Activated CD4-positive, alpha-beta T cell treated with anti-CD3 and anti-CD28 coated beads, Interleukin-2, Interleukin-4, amounts not matched to agents 100 ng/mL and 50 ng/mL, durations not matched to agents 16 hours and 8 hours (primary cell): ENCODE results near the gene PRODH2.
"Not testable (repeated sequence)": the region's sequence is repeated elsewhere in the genome, so short reads cannot be mapped to it uniquely, and the experiment has no call there.

Experiments
- DNase-seq: peaks from one replicate; pipeline ENCODE4 v3.0.0-alpha.2; 2020; ENCODE audit warnings: low spot score

Gene PRODH2

DNA sequence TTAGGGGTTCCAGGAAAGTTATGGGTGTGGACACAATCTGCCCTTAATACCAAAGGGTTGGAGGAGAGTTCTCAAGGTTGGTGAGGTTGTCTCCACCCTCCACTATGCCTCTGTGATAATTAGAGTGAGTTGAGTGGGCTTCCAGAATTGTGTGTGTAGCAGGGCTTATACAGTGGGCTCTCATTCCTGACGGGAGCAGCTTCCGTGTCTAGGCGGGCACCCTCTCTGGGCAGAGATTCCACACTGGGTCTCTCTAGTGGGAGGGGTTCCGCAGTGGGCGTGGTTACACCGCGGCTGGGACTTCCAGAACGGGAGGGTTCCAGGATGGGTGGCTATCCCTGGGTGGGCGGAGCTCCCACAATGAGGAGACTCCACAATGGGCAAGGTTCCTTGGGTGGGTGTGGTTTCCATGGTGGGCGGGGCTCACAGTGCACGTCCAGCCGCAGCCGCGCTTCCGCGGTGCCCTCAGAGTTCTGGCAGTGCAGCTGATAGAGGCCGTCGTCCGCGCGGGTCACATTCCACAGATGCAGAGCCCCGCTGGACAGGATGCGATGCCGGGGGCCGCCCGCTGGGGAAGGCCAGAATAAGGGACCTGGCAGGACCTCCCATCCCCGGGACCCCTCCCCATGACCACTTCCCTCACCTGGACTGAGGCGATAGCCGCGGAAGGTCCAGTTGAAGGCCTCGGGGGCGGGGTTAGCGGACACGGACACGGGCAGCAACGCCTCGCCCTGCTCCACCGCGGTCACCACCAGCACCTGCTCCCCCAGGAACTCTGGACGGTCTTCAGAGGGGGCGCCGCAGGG is 31.2 kb upstream of the PRODH2 start:
- DNase-seq, result no peak

DNA sequence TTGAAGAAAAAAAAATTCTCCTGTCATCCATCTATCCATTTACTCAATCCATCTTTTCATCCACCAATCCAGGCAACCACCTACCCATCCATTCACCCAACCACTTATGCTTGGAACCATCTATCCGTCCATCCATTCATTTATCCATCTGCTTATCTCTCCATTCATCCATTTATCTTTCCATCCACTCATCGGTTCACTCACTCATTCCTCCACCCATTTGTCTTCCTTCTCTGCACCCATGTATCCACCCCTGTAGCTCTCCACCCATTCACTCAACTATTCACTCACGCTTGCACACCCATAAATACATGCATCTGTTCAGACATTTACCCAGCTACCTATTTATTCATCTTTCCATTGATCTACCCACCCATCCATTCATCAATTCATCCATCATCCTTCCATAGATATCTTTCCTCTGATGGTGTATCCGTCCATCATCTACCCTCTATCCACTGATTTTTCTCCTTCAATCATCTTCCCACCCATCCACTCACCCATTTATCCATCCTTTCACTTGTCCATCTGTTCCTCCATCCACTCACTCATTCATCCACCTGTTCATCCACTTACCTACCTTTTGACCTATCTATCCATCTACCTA is 30.1 kb upstream of the PRODH2 start:
- DNase-seq, result no peak

DNA sequence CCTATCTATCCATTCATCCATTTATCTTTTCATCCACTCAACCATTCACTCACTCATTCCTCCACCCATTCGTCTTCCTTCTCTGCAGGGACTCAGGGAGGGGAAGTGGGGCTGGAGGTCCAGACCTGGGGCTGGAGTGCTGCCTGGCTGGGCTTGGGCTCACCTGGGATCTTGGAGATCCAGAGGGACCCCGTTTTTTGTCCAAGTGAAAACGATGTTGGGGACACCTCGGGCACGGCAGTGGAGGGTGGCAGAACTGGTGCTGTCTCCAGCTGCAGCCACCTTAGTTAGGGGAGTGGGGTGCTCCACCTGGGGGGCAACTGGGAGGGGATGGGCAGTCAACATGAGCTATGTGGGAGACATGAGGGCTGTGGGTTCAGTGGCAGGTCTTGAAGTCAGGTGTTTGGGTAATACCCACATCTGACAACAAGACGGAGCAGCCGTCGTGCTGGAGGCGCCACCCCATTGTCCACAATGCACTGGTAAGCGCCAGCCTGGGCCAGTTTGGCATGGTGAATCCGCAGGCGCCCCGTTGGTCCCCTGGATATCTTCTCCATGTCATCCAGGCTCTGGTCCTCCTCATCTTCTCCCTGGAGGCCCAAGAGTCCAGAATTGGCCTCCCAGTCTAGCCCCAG is 29.4 kb upstream of the PRODH2 start:
- DNase-seq, result no peak

DNA sequence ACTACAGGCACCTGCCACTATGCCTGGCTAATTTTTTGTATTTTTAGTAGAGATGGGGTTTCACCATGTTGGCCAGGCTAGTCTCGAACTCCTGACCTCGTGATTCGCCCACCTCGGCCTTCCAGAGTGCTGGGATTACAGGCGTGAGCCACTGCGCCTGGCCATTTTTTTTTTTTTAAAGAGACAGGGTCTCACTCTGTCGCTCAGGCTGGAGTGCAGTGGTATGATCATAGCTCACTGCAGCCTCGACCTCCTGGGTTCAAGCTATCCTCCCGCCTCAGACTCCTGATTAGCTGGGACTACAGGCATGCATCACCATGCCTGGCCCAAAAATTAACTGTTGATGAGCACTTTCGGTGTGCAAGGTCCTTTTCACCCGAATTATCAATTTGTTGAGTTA is 23.5 kb upstream of the PRODH2 start:
- DNase-seq, result not testable (repeated sequence)

DNA sequence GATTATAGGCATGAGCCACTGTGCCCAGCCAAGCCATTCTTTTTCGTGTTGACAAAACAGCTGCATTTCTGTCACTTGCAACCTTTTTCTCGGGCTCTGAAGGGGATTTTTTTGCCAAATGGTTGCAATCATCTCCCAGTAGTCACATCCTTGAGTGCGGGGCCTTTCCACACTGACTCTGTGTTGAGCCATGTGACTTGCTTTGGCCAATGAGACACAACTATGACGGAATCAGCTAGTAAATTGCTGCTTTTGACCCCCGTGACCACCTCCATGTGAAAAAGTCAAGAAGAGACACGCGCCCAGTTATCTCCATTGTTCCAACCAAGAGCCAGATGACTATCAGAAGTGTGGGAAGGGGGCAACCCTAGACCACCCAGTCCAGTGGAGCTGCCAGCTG is 21.3 kb upstream of the PRODH2 start:
- DNase-seq, result no peak

DNA sequence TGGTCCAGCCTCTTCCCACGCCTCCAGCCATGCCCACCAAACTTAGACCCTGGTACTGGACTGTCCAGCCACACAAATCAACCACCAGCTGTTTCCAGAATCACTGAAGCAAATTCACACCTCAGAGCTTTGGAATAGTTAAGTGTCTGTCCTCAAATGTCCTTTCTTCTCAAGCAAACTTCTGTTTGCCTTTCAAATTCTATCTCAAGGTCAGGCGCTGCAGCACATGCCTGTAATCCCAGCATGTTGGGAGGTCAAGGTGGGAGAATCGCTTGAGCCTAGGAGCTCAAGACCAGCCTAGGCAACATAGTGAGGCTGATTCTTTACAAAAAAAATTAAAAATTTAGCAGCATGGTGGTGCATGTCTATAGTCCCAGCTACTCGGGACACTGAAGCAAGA is 19.4 kb upstream of the PRODH2 start:
- DNase-seq, result no peak

DNA sequence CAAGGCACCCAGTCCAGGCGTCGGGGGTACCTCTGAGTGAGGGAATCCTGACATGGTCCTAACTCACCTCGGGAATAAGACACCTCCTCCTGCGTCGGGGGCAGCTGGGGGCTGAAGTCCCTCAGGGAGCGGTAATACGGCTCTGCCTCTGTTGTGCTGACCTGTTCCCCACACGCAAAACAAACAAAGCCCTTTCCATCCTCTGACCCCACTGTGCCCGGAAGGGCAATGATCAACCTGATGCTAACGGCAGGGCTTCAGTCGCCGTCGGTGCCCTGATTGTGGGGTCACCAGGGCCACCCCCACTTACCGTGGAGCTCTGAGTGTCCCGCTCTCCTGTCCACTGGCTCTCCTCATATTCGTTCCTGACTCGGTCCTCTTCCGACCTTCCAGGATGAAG is 18.3 kb upstream of the PRODH2 start:
- DNase-seq, result no peak

DNA sequence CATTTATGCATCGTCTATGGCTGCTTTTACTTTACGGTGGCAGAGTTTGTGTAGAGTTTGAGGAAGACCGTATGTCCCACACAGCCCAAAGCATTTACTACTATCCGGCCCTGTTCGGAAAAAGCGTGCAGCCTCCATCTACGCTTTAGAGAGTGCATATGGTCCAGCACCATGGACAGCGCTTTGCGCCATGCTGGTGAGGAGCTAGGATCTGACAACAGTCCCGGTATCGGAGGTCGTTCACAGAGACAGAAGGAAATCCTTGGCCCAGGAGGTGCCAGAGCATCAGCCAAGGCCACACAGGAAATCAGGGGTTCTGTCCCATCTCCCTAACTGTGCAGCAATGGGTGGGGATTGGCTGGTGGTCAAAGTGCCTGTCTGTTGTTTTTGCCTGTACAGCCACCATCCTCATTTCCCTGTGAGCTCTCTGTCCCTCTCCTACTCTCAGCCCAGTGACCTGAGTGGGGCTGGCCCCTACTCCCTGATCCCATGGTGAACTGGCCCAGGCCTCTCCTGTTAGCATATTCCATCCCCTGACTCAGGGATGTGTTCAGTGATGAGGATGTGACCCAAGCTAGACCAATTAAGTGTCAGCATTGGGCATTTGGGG is 16.2 kb upstream of the PRODH2 start:
- DNase-seq, result peak; percentile 40

DNA sequence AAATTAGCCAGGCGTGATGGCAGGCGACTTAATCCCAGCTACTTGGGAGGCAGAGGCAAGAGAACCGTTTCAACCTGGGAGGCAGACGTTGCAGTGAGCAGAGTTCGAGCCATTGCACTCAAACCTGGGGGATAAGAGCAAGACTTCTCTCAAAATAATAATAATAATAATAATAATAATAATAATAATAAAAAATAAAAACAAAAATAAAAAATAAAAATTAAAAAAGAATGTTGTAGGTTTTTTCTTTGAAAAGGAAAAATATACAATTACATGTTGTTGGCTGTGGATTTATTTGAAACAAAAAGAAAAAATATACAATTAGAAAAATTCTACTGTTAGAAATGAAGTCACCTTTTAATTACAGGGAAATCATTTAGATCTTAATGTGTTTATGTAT is 11.5 kb upstream of the PRODH2 start:
- DNase-seq, result no peak

DNA sequence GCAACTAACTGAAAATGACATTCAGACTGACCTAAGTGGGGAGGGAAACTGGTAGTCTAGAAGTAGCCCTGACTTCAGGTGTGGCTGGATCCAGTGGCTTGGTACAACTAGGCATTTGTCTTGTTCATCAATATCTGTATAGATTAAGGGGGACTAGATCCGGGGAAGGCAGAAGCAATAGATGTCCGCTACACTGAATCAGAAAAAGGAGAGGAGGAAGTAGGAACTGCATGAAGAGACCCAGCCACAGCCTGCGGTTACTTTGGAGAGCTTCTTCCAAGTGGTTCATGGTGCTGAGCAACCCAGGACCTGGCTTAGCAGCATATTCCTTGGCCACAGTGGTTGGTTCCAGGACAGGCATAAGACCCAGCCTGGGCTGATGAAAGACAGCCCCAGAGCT is 9.9 kb upstream of the PRODH2 start:
- no peak for DNase-seq

DNA sequence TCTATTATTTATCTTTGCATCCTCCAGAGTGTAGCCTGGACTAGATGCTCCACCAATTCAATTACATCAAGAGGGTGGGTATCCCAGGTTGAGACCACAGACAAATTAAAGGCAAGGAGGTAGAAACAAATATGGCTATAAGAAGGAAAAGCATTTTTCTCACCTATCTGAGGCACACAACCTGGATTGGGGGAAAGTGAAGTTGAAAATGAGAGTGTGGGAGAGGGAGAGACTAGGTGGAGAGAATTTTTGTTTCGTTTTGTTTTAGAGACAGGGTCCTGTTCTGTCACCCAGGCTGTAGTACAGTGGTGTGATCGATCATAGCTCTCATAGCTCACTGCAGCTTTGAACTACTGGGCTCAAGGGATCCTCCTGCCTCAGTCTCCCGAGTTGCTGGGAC is 5.8 kb upstream of the PRODH2 start:
- DNase-seq, result no peak

DNA sequence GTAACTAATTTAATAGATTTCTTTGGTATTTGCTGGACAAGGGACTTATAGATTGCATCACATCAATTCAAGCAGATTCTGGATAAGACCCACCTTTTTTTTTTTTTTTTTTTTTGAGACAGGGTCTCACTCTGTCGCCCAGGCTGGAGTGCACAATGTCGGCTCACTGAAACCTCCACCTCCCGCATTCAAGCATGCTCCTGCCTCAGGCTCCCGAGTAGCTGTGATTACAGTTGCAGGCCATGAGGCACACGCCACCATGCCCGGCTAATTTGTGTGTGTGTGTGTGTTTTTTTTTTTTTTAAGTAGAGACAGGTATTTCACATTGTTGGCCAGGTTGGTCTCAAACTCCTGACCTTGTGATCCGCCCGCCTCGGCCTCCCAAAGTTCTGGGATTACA is 4.2 kb upstream of the PRODH2 start:
- DNase-seq, result no peak

DNA sequence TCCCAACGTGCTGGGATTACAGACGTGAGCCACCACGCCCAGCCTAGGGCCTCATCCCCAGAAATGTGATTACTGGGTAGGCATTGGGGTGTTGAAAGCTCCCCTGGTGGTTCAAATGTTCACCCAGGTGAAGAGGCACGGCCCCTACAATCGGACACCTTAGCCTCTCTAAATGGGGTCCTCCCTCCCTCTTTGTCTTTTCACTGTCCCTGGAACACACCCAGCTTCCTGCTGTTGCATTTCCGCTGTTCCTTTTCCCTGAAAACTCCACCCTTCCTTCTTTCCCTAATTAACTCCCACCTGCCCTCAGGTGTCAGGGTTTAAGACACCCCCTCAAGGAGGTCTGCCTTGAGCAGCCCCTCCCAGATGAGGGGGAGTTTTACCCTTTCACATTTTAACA is 3.6 kb upstream of the PRODH2 start:
- no peak for DNase-seq

DNA sequence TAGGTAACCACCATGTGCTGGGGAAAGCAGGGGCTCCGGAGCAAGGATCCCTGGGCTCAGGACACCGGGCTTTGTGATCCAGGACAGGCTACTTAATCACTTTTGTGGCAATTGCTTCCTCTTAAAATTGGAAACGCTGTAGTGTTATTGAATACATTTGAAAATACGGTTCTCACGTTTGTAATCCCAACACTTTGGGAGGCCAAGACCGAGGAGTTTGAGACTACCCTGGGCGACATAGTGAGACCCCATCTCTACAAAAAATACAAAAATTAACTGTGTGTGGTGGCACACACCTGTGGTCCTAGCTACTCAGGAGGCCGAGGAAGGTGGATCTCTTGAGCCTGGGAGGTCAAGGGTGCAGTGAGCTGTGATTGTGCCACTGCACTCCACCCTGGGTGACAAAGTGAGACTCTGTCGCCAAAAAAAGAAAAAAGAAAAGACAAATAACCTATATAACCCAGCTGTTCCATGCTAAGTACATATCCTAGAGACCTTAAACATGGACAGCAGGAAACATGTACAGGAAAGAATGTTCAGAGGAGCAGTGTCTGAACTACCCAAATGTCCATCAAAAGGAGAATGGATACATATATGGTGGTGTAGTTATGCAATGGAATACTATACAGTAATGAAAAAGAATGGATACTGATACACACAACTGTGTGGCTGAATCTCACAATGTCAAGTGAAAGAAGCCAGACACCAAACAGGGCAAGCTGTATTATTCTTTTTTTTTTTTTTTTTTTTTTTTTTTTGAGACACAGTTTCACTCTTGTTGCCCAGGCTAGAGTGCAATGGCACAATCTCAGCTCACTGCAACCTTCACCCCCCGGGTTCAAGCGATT is 622 bp upstream of the PRODH2 start:
- no peak for DNase-seq

DNA sequence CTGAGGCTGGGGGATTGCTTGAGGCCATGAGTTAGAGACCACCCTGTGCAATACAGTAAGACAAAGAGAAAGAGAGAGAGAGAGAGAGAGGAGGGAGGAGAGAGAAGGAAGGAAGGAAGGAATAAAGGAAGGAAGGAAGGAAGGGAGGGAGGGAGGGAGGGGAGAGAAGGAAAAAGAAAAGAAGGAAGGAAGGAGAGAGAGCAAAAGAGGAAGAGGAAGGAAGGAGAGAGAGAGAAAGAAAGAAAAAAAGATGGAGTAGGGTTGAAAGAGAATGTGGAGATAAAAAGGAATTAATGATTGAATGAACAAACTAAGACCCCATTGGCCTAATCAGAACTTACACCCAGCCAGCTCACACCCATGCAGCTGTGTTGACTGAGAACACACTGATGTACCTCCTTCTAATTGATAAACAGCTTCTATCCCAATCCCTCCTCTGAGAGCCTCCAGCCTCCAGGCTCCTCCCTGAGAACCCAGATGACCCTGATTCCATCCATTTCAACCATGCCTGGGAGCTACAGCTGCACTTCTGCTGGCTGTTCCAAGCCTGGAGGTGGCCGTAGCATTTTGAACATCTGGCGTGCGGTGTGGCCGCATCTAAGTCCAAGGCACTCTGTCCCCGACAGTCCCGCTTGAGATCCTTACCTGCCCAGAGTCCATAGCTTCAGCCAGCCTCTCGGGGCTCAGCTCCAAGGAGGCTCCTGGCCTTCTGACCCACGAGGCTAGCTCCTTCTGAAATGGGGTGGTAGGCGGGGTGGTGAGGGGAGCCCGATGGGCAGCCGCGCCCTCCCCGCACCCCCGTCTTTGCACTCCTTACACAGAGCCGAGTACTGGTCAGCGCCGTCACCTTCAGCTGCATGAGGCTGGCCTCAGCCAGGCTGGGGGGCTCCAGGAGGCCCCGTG is 1.1 kb downstream of the PRODH2 start:
- no peak for DNase-seq

DNA sequence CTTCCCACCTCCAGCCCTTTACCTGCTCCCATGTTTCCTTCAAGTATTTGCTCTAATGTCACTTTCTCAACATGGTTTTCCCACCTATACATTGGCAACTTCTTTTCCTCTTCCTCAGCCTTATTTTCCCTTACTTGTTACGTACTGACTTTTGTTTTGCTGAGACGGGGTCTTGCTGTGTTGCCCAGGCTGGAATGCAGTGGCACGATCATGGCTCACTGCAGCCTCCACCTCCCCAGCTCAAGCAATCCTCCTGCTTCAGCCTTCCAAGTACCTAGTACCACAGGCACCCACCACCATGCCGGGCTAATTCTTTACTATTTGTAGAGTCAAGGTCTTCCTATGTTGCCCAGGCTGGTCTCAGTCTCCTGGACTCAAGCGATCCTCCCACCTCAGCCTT is 5.0 kb downstream of the PRODH2 start:
- DNase-seq, result no peak

DNA sequence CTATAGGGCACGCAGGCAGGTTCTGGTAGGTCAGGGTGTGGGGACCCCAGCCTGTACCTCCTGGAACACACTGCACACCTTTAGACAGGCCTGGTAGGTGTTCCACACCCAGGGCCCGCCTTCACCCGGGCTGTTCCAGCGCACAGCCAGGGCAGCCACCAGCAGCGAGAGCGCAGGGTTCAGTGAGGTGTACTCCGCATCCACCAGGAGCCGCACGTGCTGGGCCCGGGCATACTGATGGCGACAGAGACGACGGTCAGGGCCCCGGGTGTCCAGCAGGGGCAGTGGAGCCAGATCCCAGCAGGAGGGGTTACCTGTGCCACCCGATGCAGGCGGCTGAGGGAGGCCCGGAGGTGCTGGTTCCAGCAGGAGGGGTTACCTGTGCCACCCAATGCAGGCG is 6.0 kb downstream of the PRODH2 start:
- no peak for DNase-seq

DNA sequence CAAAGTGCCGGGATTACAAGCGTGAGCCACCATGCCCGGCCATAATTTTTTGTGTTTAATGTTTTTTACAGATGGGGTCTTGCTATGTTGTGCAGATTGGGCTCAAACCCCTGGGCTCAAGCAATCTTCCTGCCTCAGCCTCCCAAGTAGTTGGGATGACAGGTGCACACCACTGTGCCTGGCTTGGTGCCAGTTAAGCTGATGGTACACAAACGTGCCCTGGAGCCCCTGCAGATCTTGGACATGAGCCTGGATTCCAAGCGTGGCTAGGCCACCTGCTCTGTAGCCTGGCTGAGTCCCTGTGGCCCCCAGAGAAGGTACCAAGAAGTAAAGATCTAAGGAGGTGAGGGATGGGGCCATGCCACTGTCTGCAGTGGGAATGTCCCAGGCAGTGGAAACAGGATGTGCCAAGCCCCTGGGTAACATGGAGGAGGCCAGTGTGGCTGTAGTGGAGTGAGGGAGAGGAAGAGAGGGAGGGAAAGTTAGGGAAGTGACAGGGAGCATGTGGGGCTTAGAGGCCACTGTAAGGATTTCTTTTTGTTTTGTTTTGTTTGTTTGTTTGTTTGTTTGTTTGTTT is 7.0 kb downstream of the PRODH2 start:
- no peak for DNase-seq

DNA sequence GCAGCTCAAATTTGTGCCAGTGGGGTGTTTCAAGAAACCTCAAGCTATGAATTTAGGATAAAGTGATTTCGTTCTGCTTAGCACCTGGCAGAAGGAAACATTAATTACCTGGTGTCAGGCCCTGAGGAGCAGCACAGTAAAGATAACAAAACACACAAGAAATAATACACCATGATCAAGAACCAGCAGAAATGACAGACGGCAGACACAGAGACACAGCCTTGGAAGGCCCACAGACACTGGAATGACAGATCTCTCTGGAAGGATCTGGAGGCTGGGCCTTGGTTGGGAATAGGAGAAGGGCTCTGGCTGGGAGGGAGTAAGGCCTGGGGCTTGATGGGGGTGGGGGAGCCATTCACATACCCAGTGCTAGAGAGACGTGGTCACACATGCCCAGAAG is 10.8 kb downstream of the PRODH2 start:
- DNase-seq, result no peak

DNA sequence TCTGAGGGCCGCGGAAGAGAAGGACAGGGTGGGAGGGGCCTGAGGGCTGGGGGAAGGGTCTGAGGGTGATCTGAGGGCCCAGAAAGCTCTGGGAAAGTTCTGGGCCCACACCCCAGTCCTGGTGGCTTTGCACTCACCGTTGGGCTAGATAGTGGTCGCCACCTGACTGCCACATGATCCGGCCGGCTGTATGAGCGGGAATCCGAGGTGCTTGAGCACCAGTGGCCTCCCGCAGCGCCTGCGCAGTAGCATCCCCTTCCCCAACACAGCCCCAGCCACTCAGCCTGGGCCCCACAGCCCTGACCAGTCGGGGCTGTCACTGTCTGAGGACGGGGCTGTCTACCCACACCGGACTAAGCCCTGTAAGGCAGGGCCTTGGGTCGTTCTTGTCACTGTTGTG is 15.0 kb downstream of the PRODH2 start:
- no peak for DNase-seq
